RWPE1 (cell line): ENCODE data around the gene PDK4.
"Not testable (repeated sequence)": the region's sequence is repeated elsewhere in the genome, so short reads cannot be mapped to it uniquely, and the experiment has no call there.

Experiments
- CTCF ChIA-PET: fragments of 350-600 bp; sonication (Branson Sonifier 250); formaldehyde crosslinking; extraction: SDS; loops from one replicate; lab custom pipeline; 2021; lab: Yijun Ruan, JAX
- POLR2A ChIA-PET: fragments of 400-600 bp; formaldehyde crosslinking; extraction: SDS; loops from one replicate; lab custom pipeline; 2020; ENCODE audit warnings: antibody characterized with exemption; ENCODE audit not compliant: low non-redundant PET; lab: Yijun Ruan, JAX
- DNase-seq: peaks from one replicate; pipeline ENCODE4 v3.0.0; 2012; ENCODE audit warnings: low spot score
- H3K27ac ChIP-seq: fragments of 450-650 bp; 2 replicates; pipeline ENCODE4 v1.5.1; 2017
- CTCF ChIP-seq: fragments of 450-650 bp; conservative IDR thresholded peaks from 2 replicates; pipeline ENCODE4 v1.5.1; 2017; ENCODE audit warnings: low read depth, mild to moderate bottlenecking

Gene PDK4

GRCh38 chr7:95569720-95570119 is 26.6 kb downstream of the PDK4 start:
- ChIA-PET CTCF (no interaction called here), POLR2A (no interaction called here)
- H3K27ac ChIP-seq, result no peak overlapping the region
- TF ChIP-seq CTCF, result no peak
- no peak for DNase-seq

- no peak for TF ChIP-seq CTCF
- no peak for DNase-seq
- H3K27ac ChIP-seq, result no peak overlapping the region
- POLR2A ChIA-PET, result no interaction called here
- CTCF ChIA-PET, result no interaction called here
Measured at GRCh38 chr7:95560674-95561073, 35.6 kb downstream of the PDK4 start.

- no peak for TF ChIP-seq CTCF
- H3K27ac ChIP-seq, result no peak overlapping the region
- DNase-seq, result no peak
- ChIA-PET POLR2A (no interaction called here), CTCF (interaction anchor here (0.9 kb wide), 1 partner anchor 50 kb away, joined by 3 read pairs; no protein-coding TSS in a partner anchor)
Measured at GRCh38 chr7:95558864-95559263, 37.5 kb downstream of the PDK4 start.

GRCh38 chr7:95556777-95557176 is 39.5 kb downstream of the PDK4 start:
- no peak for DNase-seq
- TF ChIP-seq CTCF, result no peak
- no peak overlapping the region for H3K27ac ChIP-seq
- ChIA-PET CTCF (interaction anchor here (0.8 to 1.2 kb wide), 2 partner anchors 12 to 30 kb away, joined by 3 read pairs; no protein-coding TSS in a partner anchor), POLR2A (no interaction called here)

- no peak overlapping the region for H3K27ac ChIP-seq
- POLR2A ChIA-PET, result no interaction called here
- no peak for TF ChIP-seq CTCF
- CTCF ChIA-PET, result no interaction called here
- no peak for DNase-seq
Measured at GRCh38 chr7:95553939-95554338, 42.4 kb downstream of the PDK4 start.

- DNase-seq, POLR2A ChIA-PET, H3K27ac ChIP-seq: not testable (repeated sequence)
- CTCF ChIA-PET, result interaction anchor here (0.6 kb wide), 1 partner anchor 540 kb away, joined by 3 read pairs; no protein-coding TSS in a partner anchor
Measured at GRCh38 chr7:95552010-95552926, 44.0 kb downstream of the PDK4 start.

- CTCF ChIA-PET, result interaction anchor here (1.2 kb wide), 1 partner anchor 138 kb away, joined by 3 read pairs; no protein-coding TSS in a partner anchor
- TF ChIP-seq CTCF, result no peak
Measured at GRCh38 chr7:95550546-95550945, 45.8 kb downstream of the PDK4 start.

More at GRCh38 chr7:95550546-95550945, 45.8 kb downstream of the PDK4 start:
- POLR2A ChIA-PET, result interaction anchor here (0.6 kb wide), 1 partner anchor 14 kb away, joined by 3 read pairs; no protein-coding TSS in a partner anchor
- H3K27ac ChIP-seq, result no peak overlapping the region
- DNase-seq, result no peak
